Measurements from ENCODE around the gene DTX1. TPM values are rescaled to one million over a fixed set of nuclear protein-coding genes. Genes with fewer than 3 reads are reported as not detected.

The DTX1 gene
- total RNA-seq, 1 experiment from 2014 or later = 3.0 TPM

DNA sequence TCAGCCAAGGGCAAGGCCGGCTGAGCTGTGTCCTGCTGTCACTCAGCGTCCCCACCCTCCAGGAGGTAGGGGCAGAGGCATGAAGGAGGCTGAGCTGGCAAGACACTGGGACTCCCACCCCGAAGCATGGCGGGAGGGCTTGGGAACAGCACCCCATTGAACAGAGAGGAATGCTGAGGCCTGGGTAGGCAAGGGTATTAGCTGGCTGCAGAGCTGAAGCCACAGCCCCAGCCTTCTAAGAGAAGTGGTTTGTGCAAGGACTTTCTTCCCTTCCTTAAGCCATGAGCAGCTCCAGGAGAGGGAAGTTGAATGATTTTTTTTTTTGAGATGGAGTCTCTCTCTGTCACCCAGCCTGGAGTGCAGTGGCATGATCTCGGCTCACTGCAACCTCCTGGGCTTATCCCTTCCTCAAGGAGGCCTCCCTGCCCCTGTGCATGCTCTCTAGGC, 86.4 kb downstream of the DTX1 start:
- Mint-ChIP-seq H3K27ac (no peak overlapping the region), H3K36me3 (ENCODE audit: insufficient read depth in 1 of 3, low read depth in 3 of 3) (no peaks in the 10 kb centered on the region; a peak in 3 of 7 replicates), H3K27me3 (ENCODE audit: low read depth) (peaks cover 2% of the 10 kb centered on the region; the same call in 1 of the 2 replicates), H3K4me1 (peaks cover 6 to 13% of the 10 kb centered on the region in 2 experiments; a peak in 3 of 4 replicates), H3K9me3 (peaks cover 6% of the 10 kb centered on the region in 2 experiments; a peak in 4 of 5 replicates), H3K4me3 (no peak overlapping the region; a peak in 1 of 5 replicates)
- Histone ChIP-seq H3K4me1 (ENCODE audit: insufficient read depth, low read length) (peaks cover 2% of the 10 kb centered on the region; the same call in 1 of the 2 replicates), H3K27me3 (ENCODE audit: insufficient read depth, low read length) (no peaks in the 10 kb centered on the region), H3K56ac (ENCODE audit: insufficient read length, low read depth, low read length) (no peak overlapping the region), H2BK12ac (ENCODE audit: insufficient read length, low read depth, low read length) (no peak overlapping the region), H4K5ac (ENCODE audit: insufficient read length, low read depth, low read length) (no peak overlapping the region), H3K9me3 (ENCODE audit: control insufficient read depth, low read depth, low read length) (no peaks in the 10 kb centered on the region), H3K4me2 (ENCODE audit: insufficient read depth, insufficient read length, low read length) (no peak overlapping the region), H4K91ac (ENCODE audit: insufficient read length, low read depth, low read length) (no peak overlapping the region), H3T11ph (ENCODE audit: low read length) (no peak overlapping the region), H3K23me2 (ENCODE audit: insufficient read length, low read depth, low read length, poor library complexity, severe bottlenecking) (no peaks in the 10 kb centered on the region), H2BK20ac (ENCODE audit: low read depth, low read length, poor library complexity, severe bottlenecking) (no peak overlapping the region), H3K23ac (ENCODE audit: insufficient read length, low read depth, low read length) (no peak overlapping the region), H3K79me2 (ENCODE audit: insufficient read depth, low read length) (no peaks in the 10 kb centered on the region), H3K4ac (ENCODE audit: low read depth, low read length) (no peak overlapping the region), H2BK15ac (ENCODE audit: low read depth, low read length) (no peak overlapping the region), H3K9ac (ENCODE audit: extremely low read depth, insufficient read length, low read length) (no peak overlapping the region), H3K18ac (ENCODE audit: insufficient read length, low read depth, low read length) (no peak overlapping the region), H4K20me1 (ENCODE audit: control insufficient read depth, insufficient read depth, insufficient read length) (no peaks in the 10 kb centered on the region), H2AFZ (ENCODE audit: low read length) (no peak overlapping the region), H2AK5ac (ENCODE audit: insufficient read length, low read length) (no peak overlapping the region), H3K14ac (ENCODE audit: insufficient read depth, low read length) (no peak overlapping the region), H3K79me1 (ENCODE audit: insufficient read depth, low read depth, low read length, poor library complexity, severe bottlenecking) (no peaks in the 10 kb centered on the region), H2BK5ac (ENCODE audit: insufficient read length, low read length) (no peak overlapping the region), H3K27ac (ENCODE audit: insufficient read length, low read depth, low read length) (no peak overlapping the region), H4K8ac (replicated peaks; ENCODE audit: insufficient read length, low read depth, low read length) (no peak overlapping the region), H2BK120ac (ENCODE audit: low read depth, low read length, poor library complexity, severe bottlenecking) (no peak overlapping the region)
- TF ChIP-seq, protein P1, sequence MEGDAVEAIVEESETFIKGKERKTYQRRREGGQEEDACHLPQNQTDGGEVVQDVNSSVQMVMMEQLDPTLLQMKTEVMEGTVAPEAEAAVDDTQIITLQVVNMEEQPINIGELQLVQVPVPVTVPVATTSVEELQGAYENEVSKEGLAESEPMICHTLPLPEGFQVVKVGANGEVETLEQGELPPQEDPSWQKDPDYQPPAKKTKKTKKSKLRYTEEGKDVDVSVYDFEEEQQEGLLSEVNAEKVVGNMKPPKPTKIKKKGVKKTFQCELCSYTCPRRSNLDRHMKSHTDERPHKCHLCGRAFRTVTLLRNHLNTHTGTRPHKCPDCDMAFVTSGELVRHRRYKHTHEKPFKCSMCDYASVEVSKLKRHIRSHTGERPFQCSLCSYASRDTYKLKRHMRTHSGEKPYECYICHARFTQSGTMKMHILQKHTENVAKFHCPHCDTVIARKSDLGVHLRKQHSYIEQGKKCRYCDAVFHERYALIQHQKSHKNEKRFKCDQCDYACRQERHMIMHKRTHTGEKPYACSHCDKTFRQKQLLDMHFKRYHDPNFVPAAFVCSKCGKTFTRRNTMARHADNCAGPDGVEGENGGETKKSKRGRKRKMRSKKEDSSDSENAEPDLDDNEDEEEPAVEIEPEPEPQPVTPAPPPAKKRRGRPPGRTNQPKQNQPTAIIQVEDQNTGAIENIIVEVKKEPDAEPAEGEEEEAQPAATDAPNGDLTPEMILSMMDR (conservative IDR thresholded peaks at IDR 0.05) = no peak
- no CpG with 5 or more reads among the region's 5 CpGs for WGBS (ENCODE audit: extremely low coverage, insufficient read length, low lambda C conversion rate)
- no peak for DNase-seq

Measured in H9 (cell line).